Hepatocyte (in vitro differentiated cells): ENCODE results near the gene RDH13. TPM values are rescaled to one million over a fixed set of nuclear protein-coding genes. Genes with fewer than 3 reads are reported as not detected.
"Not testable (repeated sequence)": the region's sequence is repeated elsewhere in the genome, so short reads cannot be mapped to it uniquely, and the experiment has no call there.

Experiments used
- DNase-seq: peaks from one replicate; pipeline ENCODE4 v3.0.0-alpha.2; 2016; ENCODE audit warnings: low spot score
- H2AFZ ChIP-seq: fragments of 200-600 bp; sonication (generic); 2 replicates; pipeline ENCODE4 v1.6.0; 2016; ENCODE audit warnings: antibody characterized with exemption, mild to moderate bottlenecking
- H3K27ac ChIP-seq: fragments of 200-600 bp; sonication (generic); 2 replicates; pipeline ENCODE4 v1.5.1; 2016; ENCODE audit warnings: mild to moderate bottlenecking
- H3K27me3 ChIP-seq: fragments of 200-600 bp; sonication (generic); 2 replicates; pipeline ENCODE4 v1.6.1; 2016
- H3K36me3 ChIP-seq: fragments of 200-600 bp; sonication (generic); replicated peaks from 2 replicates; pipeline ENCODE4 v1.5.1; 2016; ENCODE audit warnings: low read depth; ENCODE audit not compliant: insufficient read depth
- H3K4me1 ChIP-seq: fragments of 200-600 bp; sonication (generic); 2 replicates; pipeline ENCODE4 v1.5.1; 2016; ENCODE audit warnings: mild to moderate bottlenecking, moderate library complexity; ENCODE audit not compliant: insufficient read depth
- H3K4me2 ChIP-seq: fragments of 200-600 bp; sonication (generic); 2 replicates; pipeline ENCODE4 v1.6.0; 2016
- H3K4me3 ChIP-seq: fragments of 200-600 bp; sonication (generic); 2 replicates; pipeline ENCODE4 v1.5.1; 2016; ENCODE audit warnings: mild to moderate bottlenecking
- H3K79me2 ChIP-seq: fragments of 200-600 bp; sonication (generic); 2 replicates; pipeline ENCODE4 v1.6.0; 2017; ENCODE audit warnings: mild to moderate bottlenecking
- H3K9me2 ChIP-seq: fragments of 200-600 bp; sonication (generic); replicated peaks from 2 replicates; pipeline ENCODE4 v1.6.0; 2017; ENCODE audit warnings: mild to moderate bottlenecking; ENCODE audit not compliant: insufficient read depth
- H3K9me3 ChIP-seq: fragments of 200-600 bp; sonication (generic); 2 replicates; pipeline ENCODE4 v1.5.1; 2016; ENCODE audit warnings: low read depth, mild to moderate bottlenecking
- H4K20me1 ChIP-seq: fragments of 200-600 bp; sonication (generic); 2 replicates; pipeline ENCODE4 v1.6.0; 2016; ENCODE audit warnings: mild to moderate bottlenecking; ENCODE audit not compliant: insufficient read depth, poor library complexity, severe bottlenecking
- CTCF ChIP-seq: fragments of 200-600 bp; sonication (generic); IDR thresholded peaks from 2 replicates; pipeline ENCODE4 v1.5.1; 2016; ENCODE audit warnings: antibody characterized with exemption, mild to moderate bottlenecking; ENCODE audit not compliant: poor library complexity
- EZH2 ChIP-seq: fragments of 200-600 bp; sonication (generic); IDR thresholded peaks from 2 replicates; pipeline ENCODE4 v1.6.1; 2016; ENCODE audit warnings: antibody characterized with exemption, mild to moderate bottlenecking, borderline replicate concordance
- EZH2phosphoT487 ChIP-seq: fragments of 200-600 bp; sonication (generic); IDR thresholded peaks from one replicate; pipeline ENCODE4 v1.6.1; 2018; ENCODE audit warnings: antibody characterized with exemption, mild to moderate bottlenecking, low read depth, moderate library complexity; ENCODE audit not compliant: unreplicated experiment, severe bottlenecking
- WGBS: methylation state at CpG from one replicate; pipeline ENCODE4 v1.1.6; 2016; ENCODE audit warnings: low lambda C conversion rate; ENCODE audit errors: missing lambda C conversion rate; 5-methylcytosine and 5-hydroxymethylcytosine counted together
- polyA plus RNA-seq: library from polyadenylated mRNA; unstranded; fragments of >200 nt; fragmentation: Nextera tagmentation; extraction: Ambion mirVana; gene quantifications from 2 replicates; pipeline ENCODE4 v1.2.1, GENCODE V29; 2016
- total RNA-seq: library from RNA; depleted of rRNA; stranded (reverse); fragments of >200 nt; gene quantifications from 2 replicates; pipeline ENCODE4 v1.2.3, GENCODE V29; 2014

RDH13 gene
- total and polyA plus RNA-seq, 2 experiments from 2014 or later, result 17.3 to 17.7 TPM

- not testable (repeated sequence) for H3K4me1 ChIP-seq, H4K20me1 ChIP-seq, DNase-seq, H3K79me2 ChIP-seq, H3K9me2 ChIP-seq, H3K27ac ChIP-seq, H3K4me3 ChIP-seq, H3K27me3 ChIP-seq, H3K36me3 ChIP-seq, H3K9me3 ChIP-seq, H3K4me2 ChIP-seq, H2AFZ ChIP-seq
- 94% methylated on average over 6 of the region's 6 CpGs for WGBS
Measured at GRCh38 chr19:55037603-55038002, 25.3 kb downstream of the RDH13 start.

GRCh38 chr19:55036058-55036457 lies 26.9 kb downstream of the RDH13 start:
- Histone ChIP-seq H3K4me1 (no peaks in the 10 kb centered on the region), H3K9me2 (no peaks in the 10 kb centered on the region), H4K20me1 (no peaks in the 10 kb centered on the region), H3K9me3 (no peaks in the 10 kb centered on the region), H3K27ac (no peak overlapping the region), H3K36me3 (no peaks in the 10 kb centered on the region), H3K4me3 (no peak overlapping the region), H3K27me3 (no peaks in the 10 kb centered on the region), H2AFZ (no peak overlapping the region), H3K79me2 (no peaks in the 10 kb centered on the region), H3K4me2 (no peak overlapping the region)
- no peak for TF ChIP-seq CTCF
- no peak for TF ChIP-seq EZH2
- TF ChIP-seq EZH2phosphoT487, result no peak
- DNase-seq, result no peak
- 100% methylated on average over 2 of the region's 2 CpGs for WGBS

- no peak overlapping the region for H3K4me2 ChIP-seq
- no peaks in the 10 kb centered on the region for H3K4me1 ChIP-seq
- H3K9me2 ChIP-seq, result no peaks in the 10 kb centered on the region
- DNase-seq, result no peak
- 98% methylated on average over 13 of the region's 13 CpGs for WGBS
- no peak overlapping the region for H3K27ac ChIP-seq
- no peaks in the 10 kb centered on the region for H3K9me3 ChIP-seq
- H2AFZ ChIP-seq, result no peak overlapping the region
- H3K36me3 ChIP-seq, result no peaks in the 10 kb centered on the region
- H3K27me3 ChIP-seq, result no peaks in the 10 kb centered on the region
- H3K79me2 ChIP-seq, result no peaks in the 10 kb centered on the region
- no peak for TF ChIP-seq EZH2
- TF ChIP-seq CTCF, result no peak
- TF ChIP-seq EZH2phosphoT487, result no peak
- H3K4me3 ChIP-seq, result no peak overlapping the region
- H4K20me1 ChIP-seq, result no peaks in the 10 kb centered on the region
Measured at GRCh38 chr19:55034751-55035150, 28.2 kb downstream of the RDH13 start.

- not testable (repeated sequence) for H2AFZ ChIP-seq, H3K4me2 ChIP-seq, H3K36me3 ChIP-seq, H3K4me3 ChIP-seq, H3K9me3 ChIP-seq, H3K27ac ChIP-seq, H3K4me1 ChIP-seq, H3K79me2 ChIP-seq, H4K20me1 ChIP-seq, H3K9me2 ChIP-seq, H3K27me3 ChIP-seq, DNase-seq
- WGBS, result 88% methylated on average over 8 of the region's 70 CpGs
Measured at GRCh38 chr19:55032976-55033643, 29.8 kb downstream of the RDH13 start.
